Activated naive CD8-positive, alpha-beta T cell treated with anti-CD3 and anti-CD28 coated beads, Interleukin-2, amount 10 ng/mL, durations not matched to agents 7 days and 5 days (primary cell): ENCODE data around the gene BMERB1. TPM values are rescaled to one million over a fixed set of nuclear protein-coding genes. Genes with fewer than 3 reads are reported as not detected.

ENCODE experiments used
- ATAC-seq: fragments of 150-1000 bp; cut with Tn5 transposase; one replicate; pipeline ENCODE4 v1.10.0; 2021; ENCODE audit warnings: low read depth, moderate library complexity
- POLR2A ChIA-PET: fragments of 350-600 bp; sonication (Branson Sonifier 250); formaldehyde crosslinking; loops from one replicate; lab custom pipeline; 2021; ENCODE audit warnings: antibody characterized with exemption; lab: Charles Lee
- DNase-seq: peaks from one replicate; pipeline ENCODE4 v3.0.0; 2021
- H3K27ac Mint-ChIP-seq: one replicate; pipeline ENCODE4 v1.8.0; 2022; ENCODE audit warnings: mild to moderate bottlenecking, mixed read lengths
- H3K27me3 Mint-ChIP-seq: one replicate; pipeline ENCODE4 v1.8.0; 2022; ENCODE audit warnings: mild to moderate bottlenecking, moderate library complexity, mixed read lengths
- H3K36me3 Mint-ChIP-seq: one replicate; pipeline ENCODE4 v1.8.0; 2021; ENCODE audit warnings: mild to moderate bottlenecking, mixed read lengths
- H3K4me1 Mint-ChIP-seq: one replicate; pipeline ENCODE4 v1.8.0; 2021; ENCODE audit warnings: mixed read lengths
- H3K4me3 Mint-ChIP-seq: one replicate; pipeline ENCODE4 v1.8.0; 2022; ENCODE audit warnings: mild to moderate bottlenecking, moderate library complexity, mixed read lengths
- H3K9me3 Mint-ChIP-seq: one replicate; pipeline ENCODE4 v1.8.0; 2021; ENCODE audit warnings: mixed read lengths
- total RNA-seq, 2 experiments: library from RNA; stranded (reverse); gene quantifications; one replicate each; pipeline ENCODE4 v1.2.3, GENCODE V29; 2021

Gene BMERB1
- total RNA-seq, 2 experiments from 2014 or later: 3.7 to 4.1 TPM

DNA sequence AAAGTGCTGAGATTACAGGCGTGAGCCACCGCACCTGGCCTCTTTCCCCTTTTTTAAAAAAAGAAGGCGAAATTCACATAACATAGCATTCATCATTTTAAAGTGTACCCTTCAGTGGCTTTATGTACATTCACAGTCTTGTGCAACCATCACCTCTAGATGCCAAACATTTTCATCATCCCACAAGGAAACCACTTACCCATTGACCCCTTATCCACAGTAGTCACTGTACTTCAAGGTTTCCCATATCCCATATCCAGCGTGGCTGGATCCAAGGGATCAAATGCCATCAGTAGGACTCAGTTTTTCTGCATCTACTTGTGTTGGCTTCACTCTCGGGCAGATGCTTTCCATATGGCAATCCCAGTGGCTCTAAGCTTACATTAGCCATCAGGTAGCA, 50.3 kb downstream of the BMERB1 start:
- ATAC-seq: no peak
- Mint-ChIP-seq H3K4me1 (peaks cover 10% of the 10 kb centered on the region), H3K4me3 (no peak overlapping the region), H3K27me3 (no peaks in the 10 kb centered on the region), H3K27ac (no peak overlapping the region), H3K36me3 (no peaks in the 10 kb centered on the region), H3K9me3 (peaks cover 4% of the 10 kb centered on the region)
- no peak for DNase-seq
- POLR2A ChIA-PET: no interaction called here

DNA sequence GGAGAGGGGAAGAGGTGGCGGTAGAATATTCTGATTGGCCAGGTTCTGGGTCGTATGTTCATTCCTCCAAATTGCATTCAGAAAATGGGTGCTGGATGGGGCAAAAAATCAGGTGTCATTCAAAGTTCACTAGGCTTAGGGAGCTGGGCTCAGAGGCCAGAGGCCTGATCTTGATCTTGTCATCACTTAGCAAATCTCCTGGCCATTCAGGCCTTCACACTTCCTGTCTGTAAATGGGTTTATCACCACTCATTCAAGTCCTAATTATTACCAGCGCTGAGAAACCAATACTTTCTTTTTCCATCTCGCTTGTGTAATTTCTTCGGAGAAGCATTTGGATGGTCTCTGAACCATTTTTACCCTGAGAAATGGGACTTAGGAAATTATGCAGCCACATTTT, 50.8 kb downstream of the BMERB1 start:
- Mint-ChIP-seq H3K4me1 (peaks cover 10% of the 10 kb centered on the region), H3K27me3 (no peaks in the 10 kb centered on the region), H3K36me3 (no peaks in the 10 kb centered on the region), H3K9me3 (peaks cover 4% of the 10 kb centered on the region), H3K27ac (no peak overlapping the region), H3K4me3 (no peak overlapping the region)
- POLR2A ChIA-PET: no interaction called here
- no peak for DNase-seq
- no peak for ATAC-seq

DNA sequence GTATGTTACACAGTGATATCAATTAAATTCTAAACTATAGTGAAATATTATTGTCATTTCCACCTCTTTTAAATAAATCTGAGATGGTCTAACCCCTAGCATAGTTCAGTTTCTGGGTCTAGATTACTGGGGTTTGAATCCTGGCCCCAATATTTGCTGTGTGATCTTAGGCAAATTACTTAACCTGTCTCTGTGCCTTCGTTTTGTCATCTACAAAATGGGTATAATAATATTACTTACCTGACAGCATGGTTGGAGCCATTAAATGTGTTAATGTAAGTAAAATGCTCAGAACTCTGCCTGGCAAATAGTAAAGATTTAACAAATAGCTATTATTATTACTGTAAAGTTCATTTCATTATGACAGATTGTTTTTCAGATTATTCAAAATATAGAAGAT, 52.3 kb downstream of the BMERB1 start:
- H3K4me3 Mint-ChIP-seq: no peak overlapping the region
- DNase-seq: no peak
- POLR2A ChIA-PET: no interaction called here

DNA sequence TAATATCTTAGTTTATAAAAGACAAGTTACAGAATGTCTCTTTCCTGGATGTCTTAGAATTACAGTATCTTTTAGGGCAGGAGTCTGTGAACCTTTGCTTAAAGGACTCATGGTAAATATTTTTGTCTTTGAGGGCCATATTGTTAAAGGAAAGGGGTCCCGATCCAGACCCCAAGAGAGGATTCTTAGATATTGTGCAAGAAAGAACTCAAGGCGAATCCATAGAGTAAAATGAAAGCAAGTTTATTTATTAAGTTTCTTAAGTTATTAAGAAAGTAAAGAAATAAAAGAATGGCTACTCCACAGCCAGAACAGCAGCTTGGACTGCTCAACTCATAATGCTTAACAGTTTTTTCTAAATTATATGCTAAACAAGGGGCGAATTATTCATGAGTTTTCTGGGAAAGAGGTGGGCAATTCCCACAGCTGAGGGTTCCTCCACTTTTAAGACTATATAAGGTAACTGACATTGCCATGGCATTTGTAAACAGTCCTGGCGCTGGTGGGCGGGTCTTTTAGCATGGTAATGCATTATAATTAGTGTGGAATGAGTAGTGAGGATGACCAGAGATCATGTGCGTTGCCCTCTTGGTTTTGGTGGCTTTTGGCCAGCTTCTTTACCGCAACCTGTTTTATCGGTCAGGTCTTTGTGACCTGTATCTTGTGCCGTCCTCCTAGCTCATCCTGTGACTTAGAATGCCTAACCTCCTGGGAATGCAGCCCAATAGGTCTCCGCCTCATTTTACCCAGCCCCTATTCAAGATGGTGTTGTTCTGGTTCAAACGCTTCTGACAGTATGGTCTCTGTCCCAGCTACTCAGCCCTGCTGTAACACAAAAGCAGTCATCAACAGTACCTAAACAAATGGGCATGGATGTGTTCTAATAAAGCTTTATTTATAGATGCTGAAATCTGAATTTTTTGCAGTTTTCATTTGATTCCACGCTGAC, 53.2 kb downstream of the BMERB1 start:
- no peak for DNase-seq
- POLR2A ChIA-PET: no interaction called here
- H3K27ac Mint-ChIP-seq: no peak overlapping the region
- peaks cover 10% of the 10 kb centered on the region for H3K4me1 Mint-ChIP-seq
- no peaks in the 10 kb centered on the region for H3K27me3 Mint-ChIP-seq
- peaks cover 3% of the 10 kb centered on the region for H3K36me3 Mint-ChIP-seq
- H3K9me3 Mint-ChIP-seq: peaks cover 4% of the 10 kb centered on the region
- no peak for ATAC-seq
- H3K4me3 Mint-ChIP-seq: no peak overlapping the region

More for the DNA sequence above, 52.3 kb downstream of the BMERB1 start:
- Mint-ChIP-seq H3K36me3 (peaks cover 2% of the 10 kb centered on the region), H3K4me1 (peaks cover 12% of the 10 kb centered on the region), H3K27me3 (no peaks in the 10 kb centered on the region), H3K27ac (no peak overlapping the region), H3K9me3 (peaks cover 4% of the 10 kb centered on the region)
- ATAC-seq: no peak

DNA sequence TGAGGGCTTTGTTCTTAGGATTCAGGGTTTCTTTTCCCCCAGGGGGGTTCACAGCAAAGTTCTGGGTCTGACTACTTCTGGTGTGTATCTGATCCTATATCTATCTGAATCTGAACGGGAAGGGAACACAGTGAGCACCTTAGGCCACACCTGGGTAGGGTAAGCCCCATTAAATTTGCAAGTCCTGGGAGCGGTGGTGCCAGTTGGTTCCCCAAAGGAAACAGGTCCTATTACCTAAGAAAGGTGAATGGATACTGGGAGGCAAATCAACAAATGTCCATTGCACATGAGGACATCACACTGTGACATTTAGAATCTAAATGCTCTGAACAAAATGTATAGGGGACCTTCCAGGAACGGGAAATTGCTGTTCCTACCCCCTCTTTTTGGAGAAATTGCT, 54.6 kb downstream of the BMERB1 start:
- H3K27me3 Mint-ChIP-seq: no peaks in the 10 kb centered on the region
- peaks cover 2% of the 10 kb centered on the region for H3K9me3 Mint-ChIP-seq
- ATAC-seq (no peak), DNase-seq (no peak)
- POLR2A ChIA-PET: no interaction called here
- no peak overlapping the region for H3K4me3 Mint-ChIP-seq
- peaks cover 9% of the 10 kb centered on the region for H3K4me1 Mint-ChIP-seq
- H3K36me3 Mint-ChIP-seq: peaks cover 3% of the 10 kb centered on the region
- H3K27ac Mint-ChIP-seq: no peak overlapping the region

DNA sequence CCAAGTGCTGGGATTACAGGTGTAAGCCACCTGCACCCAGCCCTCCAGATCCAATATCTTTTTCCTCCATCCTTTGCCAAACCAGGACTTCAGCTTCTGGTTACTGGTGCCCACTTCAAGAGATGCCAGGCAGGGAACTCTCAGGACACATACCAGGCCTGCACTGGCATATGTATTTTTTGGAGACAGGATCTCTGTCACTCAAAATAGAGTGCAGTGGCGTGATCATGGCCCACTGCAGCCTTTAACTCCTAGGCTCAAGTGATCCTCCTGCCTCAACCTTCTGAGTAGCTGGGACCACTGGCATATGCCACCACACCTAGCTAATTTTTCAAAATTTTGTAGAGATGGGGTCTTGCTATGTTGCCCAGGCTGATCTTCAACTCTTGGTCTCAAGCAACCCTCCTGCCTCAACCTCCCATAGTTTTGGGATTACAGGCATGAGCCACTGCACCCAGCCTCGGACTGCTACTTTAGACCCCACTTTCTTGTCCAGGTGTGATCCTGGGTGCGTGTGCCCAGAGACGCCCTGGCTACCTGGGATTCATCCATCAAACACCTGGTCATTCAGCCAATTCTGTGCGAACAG, 55.8 kb downstream of the BMERB1 start:
- Mint-ChIP-seq H3K4me3 (no peak overlapping the region), H3K27me3 (no peaks in the 10 kb centered on the region), H3K27ac (no peak overlapping the region), H3K36me3 (peaks cover 3% of the 10 kb centered on the region), H3K4me1 (peaks cover 9% of the 10 kb centered on the region), H3K9me3 (no peaks in the 10 kb centered on the region)
- DNase-seq (no peak), ATAC-seq (no peak)
- POLR2A ChIA-PET: no interaction called here

DNA sequence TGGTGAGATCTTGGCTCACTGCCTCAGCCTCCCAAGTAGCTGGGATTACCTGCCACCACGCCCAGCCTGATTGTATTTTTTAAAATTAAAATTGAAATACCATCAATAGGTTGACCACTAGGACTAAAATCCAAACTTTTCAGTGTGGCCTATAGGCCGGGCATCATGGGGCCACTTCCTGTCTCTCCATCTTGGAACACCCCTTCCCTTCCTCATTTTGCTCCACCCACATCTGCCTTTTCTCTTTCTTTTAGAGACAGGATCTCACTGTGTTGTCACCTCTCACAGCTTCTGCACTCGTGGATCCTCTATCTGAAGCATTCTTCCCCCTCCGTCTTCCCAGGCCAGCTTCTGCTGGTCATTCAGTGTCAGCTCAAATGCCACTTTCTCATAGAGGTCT, 57.0 kb downstream of the BMERB1 start:
- Mint-ChIP-seq H3K9me3 (no peaks in the 10 kb centered on the region), H3K4me3 (no peak overlapping the region), H3K4me1 (peaks cover 9% of the 10 kb centered on the region), H3K27me3 (no peaks in the 10 kb centered on the region), H3K27ac (no peak overlapping the region), H3K36me3 (peaks cover 7% of the 10 kb centered on the region)
- no peak for ATAC-seq
- POLR2A ChIA-PET: no interaction called here
- DNase-seq: no peak

DNA sequence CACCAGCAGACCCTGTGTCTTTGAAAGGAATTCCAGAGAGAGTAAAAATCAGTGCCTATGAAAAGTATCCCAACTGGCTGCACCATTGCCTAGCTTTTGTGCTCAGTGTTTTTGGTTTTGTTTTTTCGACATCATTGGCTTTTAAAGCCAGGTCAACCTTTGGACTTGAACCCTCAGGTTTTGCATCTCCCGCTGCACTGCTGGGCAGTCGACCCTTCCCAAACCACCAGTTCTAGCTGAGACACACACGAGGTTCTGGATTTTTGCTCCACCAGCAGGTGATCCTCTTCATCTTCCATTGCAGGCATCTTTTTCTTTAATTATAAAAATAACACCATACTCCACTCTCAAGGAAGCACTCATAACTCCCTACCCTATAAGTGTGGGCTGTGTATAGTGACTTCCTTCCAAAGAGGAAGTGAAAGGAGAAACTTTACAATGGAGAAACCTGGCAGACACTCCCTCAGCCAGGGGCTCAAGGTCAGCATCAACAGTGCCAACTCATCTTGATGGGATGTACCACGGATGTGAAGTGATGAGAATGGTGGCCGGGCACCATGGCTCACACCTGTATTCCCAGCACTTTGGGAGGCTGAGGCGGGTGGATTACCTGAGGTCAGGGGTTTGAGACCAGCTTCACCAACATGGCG, 57.8 kb downstream of the BMERB1 start:
- H3K27ac Mint-ChIP-seq: no peak overlapping the region
- peaks cover 9% of the 10 kb centered on the region for H3K4me1 Mint-ChIP-seq
- peaks cover 7% of the 10 kb centered on the region for H3K36me3 Mint-ChIP-seq
- POLR2A ChIA-PET: no interaction called here
- ATAC-seq (no peak), DNase-seq (no peak)
- no peaks in the 10 kb centered on the region for H3K27me3 Mint-ChIP-seq
- no peak overlapping the region for H3K4me3 Mint-ChIP-seq
- H3K9me3 Mint-ChIP-seq: no peaks in the 10 kb centered on the region

DNA sequence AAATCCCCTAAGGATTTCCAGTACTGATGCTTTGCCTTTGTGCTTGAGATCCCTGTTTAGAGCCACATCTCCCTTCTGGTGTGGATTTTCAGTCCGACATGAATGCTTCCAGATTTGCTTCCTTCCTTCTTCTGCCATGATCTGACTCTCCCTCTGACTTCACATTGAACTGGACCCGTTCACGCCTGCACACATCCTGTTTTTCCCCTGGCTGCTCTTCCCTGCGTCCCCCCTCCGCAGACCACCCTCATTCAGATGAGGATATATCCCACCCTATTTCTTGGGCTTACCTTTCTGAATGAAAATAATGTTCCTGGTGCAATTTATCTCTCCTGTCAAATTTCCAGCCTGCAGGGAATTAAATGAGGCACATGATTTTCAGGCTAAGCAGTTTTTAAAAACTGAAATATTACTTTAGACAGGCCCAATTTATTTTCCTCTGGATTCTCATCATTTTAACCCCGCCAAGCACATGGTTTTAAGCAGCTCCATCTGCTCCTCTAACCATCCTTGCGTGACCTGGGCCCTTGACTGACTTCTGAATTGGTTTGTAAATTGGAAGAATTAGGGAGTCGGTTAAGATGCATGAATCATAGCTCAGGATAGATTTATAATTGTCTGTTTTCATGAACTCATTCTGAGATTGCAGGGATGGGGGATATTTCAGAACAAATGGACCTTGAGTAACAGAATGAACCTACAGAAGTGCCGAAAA, 59.2 kb downstream of the BMERB1 start:
- peak overlapping the region; percentile 1 for H3K27ac Mint-ChIP-seq
- POLR2A ChIA-PET: no interaction called here
- H3K4me1 Mint-ChIP-seq: peaks cover 9% of the 10 kb centered on the region
- H3K4me3 Mint-ChIP-seq: no peak overlapping the region
- DNase-seq (no peak), ATAC-seq (no peak)
- H3K9me3 Mint-ChIP-seq: no peaks in the 10 kb centered on the region
- H3K27me3 Mint-ChIP-seq: no peaks in the 10 kb centered on the region
- H3K36me3 Mint-ChIP-seq: peaks cover 7% of the 10 kb centered on the region

DNA sequence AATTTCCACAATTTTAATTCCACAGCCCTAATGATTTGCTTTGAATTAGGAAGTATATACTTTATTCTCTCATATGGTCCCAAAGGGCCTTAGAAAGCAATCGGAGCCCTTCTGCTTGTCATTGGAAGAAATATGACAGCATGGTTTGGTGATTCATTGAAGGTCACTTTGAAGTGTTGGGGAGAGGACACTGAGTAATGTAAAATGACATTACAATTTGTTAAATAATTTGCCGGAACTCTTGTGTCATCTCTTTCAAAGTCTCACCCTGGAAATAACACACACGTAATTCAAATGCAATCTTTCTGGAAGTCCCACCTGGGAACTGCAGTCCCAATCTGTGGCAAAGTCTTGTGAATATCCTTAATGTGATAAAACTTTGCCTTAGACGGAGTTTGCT, 59.8 kb downstream of the BMERB1 start:
- H3K27ac Mint-ChIP-seq: no peak overlapping the region
- no peaks in the 10 kb centered on the region for H3K27me3 Mint-ChIP-seq
- no peak for DNase-seq

DNA sequence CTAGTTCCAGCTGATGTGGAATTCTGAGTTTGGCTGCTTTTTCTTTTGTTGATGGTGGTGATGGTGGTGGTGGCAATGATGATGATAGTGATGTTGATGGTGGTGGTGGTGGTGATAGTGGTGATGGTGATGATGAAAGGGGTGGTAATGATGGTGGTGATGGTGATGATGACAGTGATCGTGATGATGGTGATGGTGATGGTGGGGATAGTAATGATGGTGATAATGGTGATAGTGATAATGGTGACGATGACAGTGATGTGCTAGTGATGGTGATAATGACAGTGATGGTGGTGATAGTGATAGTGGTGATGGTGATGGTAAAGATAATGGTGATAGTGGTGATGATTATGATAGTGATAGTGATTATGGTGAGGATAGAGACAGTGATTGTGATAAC, 61.5 kb downstream of the BMERB1 start:
- H3K27ac Mint-ChIP-seq: no peak overlapping the region
- ATAC-seq: no peak
- peaks cover 7% of the 10 kb centered on the region for H3K36me3 Mint-ChIP-seq
- no peak overlapping the region for H3K4me3 Mint-ChIP-seq
- H3K27me3 Mint-ChIP-seq: no peaks in the 10 kb centered on the region
- H3K9me3 Mint-ChIP-seq: no peaks in the 10 kb centered on the region
- H3K4me1 Mint-ChIP-seq: peaks cover 7% of the 10 kb centered on the region
- no peak for DNase-seq
- POLR2A ChIA-PET: no interaction called here

More for the DNA sequence above, 59.8 kb downstream of the BMERB1 start:
- no peak for ATAC-seq
- POLR2A ChIA-PET: no interaction called here
- no peaks in the 10 kb centered on the region for H3K9me3 Mint-ChIP-seq
- no peak overlapping the region for H3K4me3 Mint-ChIP-seq
- H3K4me1 Mint-ChIP-seq: peaks cover 9% of the 10 kb centered on the region
- H3K36me3 Mint-ChIP-seq: peaks cover 7% of the 10 kb centered on the region

DNA sequence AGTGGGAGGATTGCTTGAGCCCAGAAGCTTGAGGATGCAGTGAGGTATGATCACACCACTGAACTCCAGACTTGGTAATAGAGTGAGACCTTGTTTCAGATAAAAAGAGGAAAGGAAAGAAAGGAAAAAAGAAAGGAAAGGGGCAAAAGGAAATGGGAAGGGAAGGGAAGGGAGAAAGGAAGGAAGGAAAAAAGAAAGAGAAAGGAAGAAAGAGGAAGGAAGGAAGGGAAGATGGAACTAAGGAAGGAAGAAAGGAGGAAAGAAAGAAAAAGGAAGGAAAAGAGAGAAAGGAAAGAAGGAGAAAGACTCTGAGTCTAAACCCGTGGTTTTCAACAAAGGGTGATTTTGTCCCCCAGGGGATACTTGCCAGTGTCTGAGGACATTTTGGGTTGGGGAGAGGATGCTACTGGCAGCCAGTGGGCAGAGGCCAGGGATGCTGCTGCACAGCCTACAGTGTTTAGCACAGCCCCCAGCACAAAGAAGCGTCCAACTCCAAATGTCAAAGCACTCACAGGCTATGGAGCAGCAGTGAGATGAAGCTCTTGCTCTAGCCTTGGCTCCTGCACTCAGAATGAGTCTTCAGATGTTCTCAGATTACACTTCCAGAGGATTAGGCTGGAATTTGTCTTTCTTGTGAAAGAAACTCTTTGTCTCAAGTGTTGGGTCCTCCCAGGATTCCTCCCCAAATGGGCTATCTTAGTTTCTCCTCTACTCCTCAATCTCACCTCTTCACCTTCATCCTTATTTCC, 64.2 kb downstream of the BMERB1 start:
- Mint-ChIP-seq H3K36me3 (peaks cover 3% of the 10 kb centered on the region), H3K27ac (no peak overlapping the region)

More for the DNA sequence above, 64.2 kb downstream of the BMERB1 start:
- DNase-seq: no peak
- Mint-ChIP-seq H3K27me3 (no peaks in the 10 kb centered on the region), H3K9me3 (no peaks in the 10 kb centered on the region), H3K4me1 (peaks cover under 1% of the 10 kb centered on the region), H3K4me3 (no peak overlapping the region)
- POLR2A ChIA-PET: no interaction called here
- ATAC-seq: no peak
